HepG2 (cell line): Measurements from ENCODE around the gene NKX1-1. TPM values are rescaled to one million over a fixed set of nuclear protein-coding genes. Genes with fewer than 3 reads are reported as not detected.

Source experiments
- HNF1A ChIP-seq, 2 experiments: sonication (generic) in 1 of 2; formaldehyde crosslinking in 1 of 2; IDR thresholded peaks; 2 replicates each; pipeline versions ENCODE4 v1.4.0 to v1.6.1; 2016 to 2020; ENCODE audit warnings: borderline replicate concordance in 1 of 2, low read depth in 1 of 2, mild to moderate bottlenecking in 1 of 2, missing genetic modification reagents in 1 of 2
- MXD4 ChIP-seq: IDR thresholded peaks from 2 replicates; pipeline ENCODE4 v1.6.1; 2016; ENCODE audit warnings: mild to moderate bottlenecking, missing biosample characterization, missing genetic modification reagents
- NFYC ChIP-seq: IDR thresholded peaks from 2 replicates; pipeline ENCODE4 v1.6.1; 2016; ENCODE audit warnings: missing genetic modification reagents, missing compliant biosample characterization
- PATZ1 ChIP-seq: sonication (generic); formaldehyde crosslinking; IDR thresholded peaks from 2 replicates; pipeline ENCODE4 v1.4.0; 2020; ENCODE audit warnings: missing genetic modification reagents
- PLRG1 ChIP-seq: fragments of 450-650 bp; conservative IDR thresholded peaks from 2 replicates; pipeline ENCODE4 v1.6.1; 2016
- PRMT3 ChIP-seq: sonication (generic); formaldehyde crosslinking; IDR thresholded peaks from 2 replicates; pipeline ENCODE4 v1.8.1; 2022; ENCODE audit warnings: low read depth, mild to moderate bottlenecking, moderate library complexity, missing genetic modification reagents, borderline replicate concordance
- STAT5B ChIP-seq: sonication (generic); formaldehyde crosslinking; IDR thresholded peaks from 2 replicates; pipeline ENCODE4 v1.4.0; 2020; ENCODE audit warnings: missing genetic modification reagents
- ZNF512B ChIP-seq: sonication (generic); formaldehyde crosslinking; IDR thresholded peaks from 2 replicates; pipeline ENCODE4 v1.5.1; 2020; ENCODE audit warnings: missing genetic modification reagents, mild to moderate bottlenecking, borderline replicate concordance
- ZNF556 ChIP-seq: sonication (generic); formaldehyde crosslinking; IDR thresholded peaks from 2 replicates; pipeline ENCODE4 v1.4.0; 2020; ENCODE audit warnings: mild to moderate bottlenecking, missing genetic modification reagents, borderline replicate concordance
- ZNF652 ChIP-seq: IDR thresholded peaks from 2 replicates; pipeline ENCODE4 v1.6.1; 2016; ENCODE audit warnings: low read depth, borderline replicate concordance
- polyA plus RNA-seq, 8 experiments: library from polyadenylated mRNA; depleted of rRNA in 3 of 8; stranded (reverse) in 7 of 8; unstranded in 1 of 8; fragments of >200 nt; fragmentation: Illumina TruSeq in 4 of 8; extraction: Trizol in 4 of 8; gene quantifications; 2 replicates each; pipeline versions ENCODE4 v1.2.1 to v1.2.3, GENCODE V29; 2011 to 2016; ENCODE audit warnings: low read depth in 4 of 8, missing spikeins in 1 of 8, mixed read lengths in 1 of 8; ENCODE audit not compliant: insufficient read depth in 1 of 8
- total RNA-seq, 5 experiments: library from RNA; depleted of rRNA; stranded (reverse); fragments of >200 nt; fragmentation: Illumina TruSeq; extraction: Trizol; gene quantifications; 2 replicates each; pipeline ENCODE4 v1.2.3, GENCODE V29; 2016; ENCODE audit warnings: low read depth in 1 of 5
- TF ChIP-seq, protein P1 (sequence below): sonication (generic); formaldehyde crosslinking; IDR thresholded peaks from 2 replicates; pipeline ENCODE4 v1.5.0; 2020; ENCODE audit warnings: mild to moderate bottlenecking, missing genetic modification reagents
- TF ChIP-seq, protein P2 (sequence below): sonication (generic); formaldehyde crosslinking; IDR thresholded peaks from 2 replicates; pipeline ENCODE4 v1.4.0; 2020; ENCODE audit warnings: missing genetic modification reagents

The NKX1-1 gene
- total and polyA plus RNA-seq, 2 of the 13 experiments (the other 11 are each of a cell fraction or from before 2014, with no cell fraction given): not detected

DNA sequence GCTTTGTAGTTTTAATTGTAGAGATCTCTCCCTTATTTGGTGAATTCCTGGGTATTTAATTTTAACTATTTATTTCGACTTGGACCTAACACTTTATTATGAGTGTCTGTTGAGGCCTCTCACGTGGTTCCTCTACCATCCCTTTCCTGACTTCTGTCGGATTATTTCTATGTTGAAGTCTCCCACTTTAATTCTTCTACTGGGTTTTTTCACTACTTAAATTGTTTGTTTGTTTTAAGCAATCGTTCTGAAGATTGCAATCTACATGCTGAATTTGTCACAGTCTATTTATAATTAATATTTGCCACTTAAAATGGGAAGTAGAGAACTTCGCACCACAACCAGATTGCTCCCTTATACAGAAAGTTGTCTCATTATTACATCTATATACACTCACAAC is 20.8 kb upstream of the NKX1-1 start (continued):
- TF ChIP-seq ZNF512B (CRISPR knock-in tag): no peak
- TF ChIP-seq PATZ1: no peak
- TF ChIP-seq ZNF652: no peak
- TF ChIP-seq NFYC (CRISPR knock-in tag): no peak
- no peak for TF ChIP-seq MXD4 (CRISPR knock-in tag)
- TF ChIP-seq PRMT3 (CRISPR knock-in tag): no peak
- no peak for TF ChIP-seq STAT5B (CRISPR knock-in tag)
- TF ChIP-seq PLRG1: no peak
- TF ChIP-seq, protein P1, sequence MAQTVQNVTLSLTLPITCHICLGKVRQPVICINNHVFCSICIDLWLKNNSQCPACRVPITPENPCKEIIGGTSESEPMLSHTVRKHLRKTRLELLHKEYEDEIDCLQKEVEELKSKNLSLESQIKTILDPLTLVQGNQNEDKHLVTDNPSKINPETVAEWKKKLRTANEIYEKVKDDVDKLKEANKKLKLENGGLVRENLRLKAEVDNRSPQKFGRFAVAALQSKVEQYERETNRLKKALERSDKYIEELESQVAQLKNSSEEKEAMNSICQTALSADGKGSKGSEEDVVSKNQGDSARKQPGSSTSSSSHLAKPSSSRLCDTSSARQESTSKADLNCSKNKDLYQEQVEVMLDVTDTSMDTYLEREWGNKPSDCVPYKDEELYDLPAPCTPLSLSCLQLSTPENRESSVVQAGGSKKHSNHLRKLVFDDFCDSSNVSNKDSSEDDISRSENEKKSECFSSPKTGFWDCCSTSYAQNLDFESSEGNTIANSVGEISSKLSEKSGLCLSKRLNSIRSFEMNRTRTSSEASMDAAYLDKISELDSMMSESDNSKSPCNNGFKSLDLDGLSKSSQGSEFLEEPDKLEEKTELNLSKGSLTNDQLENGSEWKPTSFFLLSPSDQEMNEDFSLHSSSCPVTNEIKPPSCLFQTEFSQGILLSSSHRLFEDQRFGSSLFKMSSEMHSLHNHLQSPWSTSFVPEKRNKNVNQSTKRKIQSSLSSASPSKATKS (CRISPR knock-in tag): no peak
- TF ChIP-seq, protein P2, sequence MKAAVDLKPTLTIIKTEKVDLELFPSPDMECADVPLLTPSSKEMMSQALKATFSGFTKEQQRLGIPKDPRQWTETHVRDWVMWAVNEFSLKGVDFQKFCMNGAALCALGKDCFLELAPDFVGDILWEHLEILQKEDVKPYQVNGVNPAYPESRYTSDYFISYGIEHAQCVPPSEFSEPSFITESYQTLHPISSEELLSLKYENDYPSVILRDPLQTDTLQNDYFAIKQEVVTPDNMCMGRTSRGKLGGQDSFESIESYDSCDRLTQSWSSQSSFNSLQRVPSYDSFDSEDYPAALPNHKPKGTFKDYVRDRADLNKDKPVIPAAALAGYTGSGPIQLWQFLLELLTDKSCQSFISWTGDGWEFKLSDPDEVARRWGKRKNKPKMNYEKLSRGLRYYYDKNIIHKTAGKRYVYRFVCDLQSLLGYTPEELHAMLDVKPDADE (CRISPR knock-in tag): no peak
- TF ChIP-seq HNF1A (IDR thresholded peaks at IDR 0.05; ENCODE audit: low read depth): no peak
- TF ChIP-seq HNF1A (CRISPR knock-in tag; IDR thresholded peaks at IDR 0.05; ENCODE audit: borderline replicate concordance): no peak
- no peak for TF ChIP-seq ZNF556 (CRISPR knock-in tag)
